Activated CD4-positive, alpha-beta T cell treated with anti-CD3 and anti-CD28 coated beads for 4 hours (primary cell): ENCODE measurements around the gene SYF2.
"Not testable (repeated sequence)": the region's sequence is repeated elsewhere in the genome, so short reads cannot be mapped to it uniquely, and the experiment has no call there.

Experiments
- DNase-seq, 2 donors: peaks; one replicate each; pipeline ENCODE4 v3.0.0-alpha.2; 2020

Gene SYF2

DNA sequence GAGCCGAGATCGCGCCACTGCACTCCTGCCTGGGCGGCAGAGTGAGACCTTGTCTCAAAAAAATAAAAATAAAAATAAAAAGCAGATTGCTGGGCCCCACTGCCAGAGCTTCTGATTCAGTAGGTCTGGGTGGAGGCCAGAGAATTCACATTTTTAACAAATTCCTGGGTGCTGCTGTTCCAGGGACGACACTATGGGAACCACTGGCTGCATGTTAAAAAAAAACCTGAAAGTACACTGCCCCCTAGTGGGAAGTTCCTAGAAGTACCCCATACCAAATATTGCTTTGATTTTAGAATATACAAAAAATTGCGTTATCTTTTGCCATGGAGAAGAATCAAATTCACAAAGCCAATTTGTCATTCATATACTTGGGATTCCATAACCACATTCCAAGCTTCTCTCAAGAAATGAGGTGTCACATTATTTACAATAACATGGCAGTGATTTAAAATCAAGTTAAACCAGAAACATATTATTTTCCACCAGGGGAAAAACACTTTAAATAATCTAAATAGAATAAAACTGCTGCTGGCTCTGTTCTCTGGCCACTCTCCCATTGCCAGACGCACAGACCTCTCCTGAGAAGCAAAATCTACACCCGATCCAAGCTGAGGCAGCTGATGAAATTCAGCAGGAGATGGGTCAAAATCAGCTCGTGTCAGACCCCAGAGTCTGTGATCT is 27.4 kb downstream of the SYF2 start:
- DNase-seq: peak in 1 of 2 donors; percentile 32

DNA sequence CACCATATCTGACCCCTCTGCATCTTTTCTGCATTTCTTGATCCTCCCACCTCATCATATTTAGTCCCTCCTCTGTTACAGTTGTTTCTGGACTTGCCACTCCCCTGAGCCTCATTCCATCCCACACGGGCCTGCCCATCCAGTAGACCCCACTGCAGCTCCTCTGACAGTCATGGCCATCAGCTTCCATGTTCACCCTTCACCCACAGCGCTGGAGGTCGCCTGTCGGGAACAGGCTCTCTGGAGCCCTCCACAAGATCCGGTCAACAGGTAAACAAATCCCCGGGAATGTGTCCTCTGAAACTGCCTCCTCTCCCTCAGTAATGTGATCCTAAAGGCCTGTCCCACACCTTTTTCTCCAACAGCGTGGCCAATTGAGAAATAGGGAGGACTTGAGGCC is 31.3 kb downstream of the SYF2 start:
- no peak for DNase-seq

DNA sequence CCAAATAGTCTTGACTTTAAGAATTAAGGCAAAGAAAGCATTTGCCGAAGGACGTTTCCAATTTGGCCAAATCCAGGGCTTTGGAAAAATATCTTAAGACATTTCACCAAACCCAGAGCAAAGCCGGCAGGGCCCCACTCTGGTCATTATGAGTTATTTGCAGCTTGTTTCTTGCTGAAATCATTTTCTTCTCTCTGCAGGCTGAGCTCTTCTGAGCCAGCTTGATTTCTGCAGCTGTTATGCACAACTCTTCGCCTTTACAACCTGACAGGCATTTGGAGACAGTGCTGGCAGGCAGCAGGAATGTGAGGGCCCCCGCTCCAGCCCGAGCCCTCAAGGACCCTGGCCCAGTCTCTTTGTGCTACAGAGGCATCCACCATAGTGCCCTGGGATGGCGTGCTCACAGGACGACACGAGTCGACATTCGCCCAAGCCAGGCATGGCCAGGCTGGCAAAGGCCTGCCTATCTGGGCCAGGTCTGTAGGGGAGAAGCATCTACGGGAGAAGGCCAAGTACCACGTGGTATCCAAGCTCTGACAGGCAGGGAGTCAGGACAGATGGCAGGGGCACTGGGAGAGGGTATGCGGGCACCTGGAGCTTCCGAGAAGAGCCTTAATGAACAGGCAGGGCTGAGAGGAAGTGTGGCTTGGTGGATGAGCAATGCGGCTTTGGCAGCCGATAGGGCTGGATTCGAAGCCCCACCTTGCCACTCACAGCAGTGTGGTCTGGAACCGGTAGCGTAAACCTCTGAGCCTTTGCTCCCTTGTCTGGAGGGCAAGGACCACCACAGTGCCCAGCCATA is 32.3 kb downstream of the SYF2 start:
- no peak for DNase-seq

DNA sequence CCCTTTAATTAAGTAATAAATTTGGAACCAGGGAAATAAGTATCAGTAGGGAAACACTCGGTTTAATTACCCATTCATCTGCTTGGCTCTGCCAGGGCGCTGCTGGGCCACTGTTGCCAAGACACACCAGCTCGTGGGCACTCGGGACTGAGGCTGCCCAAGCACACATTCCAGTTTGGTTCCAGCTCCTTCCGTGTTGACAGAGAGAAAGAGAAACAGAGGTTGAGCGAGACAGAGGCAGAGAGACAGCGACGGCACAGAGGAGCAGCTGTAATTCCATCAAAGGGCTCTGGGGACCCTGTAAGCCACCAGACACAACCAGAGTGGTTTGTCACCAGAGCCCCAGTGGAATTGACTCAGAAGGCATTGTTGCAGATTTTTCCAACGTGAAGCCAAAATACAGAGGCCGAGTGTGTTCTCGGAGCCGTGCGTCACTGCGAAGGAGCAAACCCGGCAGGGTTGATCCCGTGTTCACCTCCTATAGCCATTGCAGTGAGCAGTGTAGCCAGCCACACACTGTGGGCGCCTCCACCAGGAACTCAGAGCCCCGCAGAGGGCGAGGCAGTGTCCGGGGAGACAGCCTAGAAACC is 33.5 kb downstream of the SYF2 start:
- DNase-seq: no peak

DNA sequence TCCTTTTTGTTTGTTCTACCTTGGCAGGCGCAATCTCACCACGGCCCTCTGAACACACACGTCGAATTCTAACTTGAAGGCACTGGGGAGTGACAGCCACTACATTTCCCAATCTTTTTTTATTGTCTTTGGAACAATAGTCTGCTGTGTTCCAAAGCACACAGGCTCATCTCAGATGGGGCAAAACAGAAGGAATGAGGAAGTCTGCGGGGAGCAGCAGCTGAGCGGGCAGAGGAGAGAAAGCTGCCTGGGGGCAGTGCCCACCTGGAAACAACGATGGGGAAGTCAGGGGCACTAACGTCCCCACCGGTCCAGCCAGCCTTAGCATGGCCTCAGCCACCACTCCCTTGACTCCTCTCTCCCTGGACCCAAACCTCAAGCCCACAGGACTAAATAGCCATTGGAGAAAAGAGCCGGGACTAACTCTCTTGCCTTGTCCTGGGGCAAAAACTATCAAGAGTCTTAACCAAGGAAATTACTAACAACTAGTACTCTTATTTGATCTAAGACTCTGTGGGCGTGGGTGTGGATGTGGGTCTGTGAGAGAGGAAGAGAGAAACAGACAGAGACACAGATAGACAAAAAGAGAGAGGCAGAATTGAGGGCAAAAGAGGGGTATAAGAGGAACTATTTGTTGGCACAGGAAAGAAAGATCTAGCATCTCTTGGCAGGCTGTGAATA is 34.2 kb downstream of the SYF2 start:
- peak; percentile 14 to 22 for DNase-seq

DNA sequence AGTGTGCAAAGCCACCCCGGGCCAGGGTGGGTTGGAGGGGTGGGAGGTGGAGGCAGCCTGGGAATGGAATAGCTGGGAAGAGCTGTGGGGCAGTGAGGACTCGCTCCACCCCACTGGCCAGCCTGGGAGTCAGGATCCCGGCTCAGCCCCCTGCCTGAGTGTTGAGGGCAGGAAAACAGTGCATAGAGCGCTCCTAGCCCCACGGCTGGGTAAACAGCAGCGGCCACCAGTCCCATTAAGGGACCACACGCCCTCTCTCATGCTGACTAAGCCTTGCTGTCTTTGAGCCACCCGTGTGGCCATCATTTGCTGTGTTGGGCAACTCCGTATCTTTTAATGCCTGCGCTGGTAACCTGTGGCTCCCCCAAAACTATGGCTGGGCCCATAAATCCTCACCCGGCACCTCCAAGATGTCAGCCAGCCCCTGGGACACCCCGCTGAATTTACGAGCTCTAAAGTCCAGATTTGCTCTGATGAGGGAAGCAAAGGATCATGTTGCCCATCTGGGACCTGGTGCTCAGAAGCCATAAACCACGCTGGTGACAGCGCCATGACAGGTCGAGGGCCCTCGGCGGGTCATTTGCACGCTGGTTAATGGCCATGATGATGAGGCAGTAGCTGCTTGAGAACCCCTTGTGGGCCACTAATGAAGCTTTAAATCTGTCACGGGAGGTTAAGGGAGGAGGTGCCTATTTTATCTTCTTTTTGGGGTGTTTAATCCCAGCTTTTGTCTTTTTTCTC is 34.9 kb downstream of the SYF2 start:
- no peak for DNase-seq

DNA sequence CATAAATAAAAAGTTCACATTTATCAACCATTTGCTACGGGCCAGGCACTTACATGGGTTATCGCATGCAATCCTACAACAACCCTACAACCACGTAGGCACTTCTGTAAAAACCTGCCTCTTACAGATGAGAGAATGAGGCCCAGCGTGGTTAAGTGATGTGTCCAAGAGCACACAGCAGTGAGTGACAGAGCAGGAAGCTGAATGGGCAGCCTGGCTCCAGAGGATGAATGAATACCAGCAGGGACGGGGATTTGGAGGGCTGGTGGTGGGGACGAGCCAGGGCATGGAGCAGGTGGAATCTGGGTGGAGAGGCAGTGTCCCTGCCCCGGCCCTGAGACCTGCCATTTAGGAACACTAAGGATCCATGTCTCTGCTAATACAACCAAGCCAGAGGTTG is 35.5 kb downstream of the SYF2 start:
- no peak for DNase-seq

DNA sequence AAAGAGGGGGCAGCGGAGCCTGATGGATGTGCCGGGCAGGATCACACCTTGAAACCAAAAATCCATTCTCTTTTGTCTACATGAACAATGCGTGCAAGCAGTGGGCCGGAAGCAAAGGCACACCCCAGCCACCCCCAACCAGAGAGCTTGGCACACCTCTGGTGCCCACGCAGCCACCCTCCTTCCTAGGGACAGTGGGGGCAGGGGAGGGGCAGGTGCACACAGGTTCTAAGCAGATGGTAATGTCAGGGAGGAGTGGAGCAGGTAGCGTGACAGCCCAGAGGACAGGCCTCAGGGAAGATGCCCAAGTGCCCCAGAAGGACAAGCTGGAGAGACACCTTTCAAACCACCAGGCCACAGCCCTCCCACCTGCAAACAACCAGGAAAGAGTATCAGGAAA is 36.5 kb downstream of the SYF2 start:
- no peak for DNase-seq

DNA sequence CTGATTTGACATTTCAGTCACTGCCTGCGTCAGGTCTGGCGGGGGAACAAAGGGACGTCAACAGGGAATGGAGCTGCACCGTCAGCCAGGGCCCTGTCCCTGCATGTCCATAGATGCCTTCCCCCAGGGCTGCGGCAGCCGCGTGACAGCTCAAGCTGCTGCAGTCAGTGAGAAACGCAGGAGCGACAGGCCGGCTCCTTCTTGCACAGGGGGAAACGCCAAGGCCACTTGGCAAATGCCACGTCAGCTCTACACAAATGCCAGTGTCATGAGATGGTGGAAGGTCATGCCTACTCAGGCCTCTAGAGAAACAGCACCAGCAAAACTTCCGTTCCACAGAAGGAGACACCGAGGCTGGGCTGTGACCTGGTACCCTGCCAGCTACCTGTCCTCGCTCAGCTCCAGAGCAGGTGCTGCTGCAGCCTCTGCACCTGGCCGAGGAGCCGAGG is 37.7 kb downstream of the SYF2 start:
- DNase-seq: no peak

DNA sequence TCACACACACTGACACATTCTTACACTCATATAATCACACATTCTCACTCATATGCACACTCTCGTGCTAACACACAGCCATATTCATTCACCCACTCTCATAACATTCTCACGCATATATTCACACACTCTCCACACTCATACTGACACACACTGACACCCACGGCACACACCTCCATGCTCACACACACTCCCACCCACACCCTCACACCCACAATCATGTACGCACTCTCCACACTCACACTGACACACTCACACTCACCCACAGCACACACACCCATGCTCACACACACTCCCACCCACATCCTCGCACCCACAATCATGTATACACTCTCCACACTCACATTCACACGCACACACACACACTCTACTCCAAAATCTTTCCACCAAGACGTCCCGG is 38.2 kb downstream of the SYF2 start:
- no peak for DNase-seq

DNA sequence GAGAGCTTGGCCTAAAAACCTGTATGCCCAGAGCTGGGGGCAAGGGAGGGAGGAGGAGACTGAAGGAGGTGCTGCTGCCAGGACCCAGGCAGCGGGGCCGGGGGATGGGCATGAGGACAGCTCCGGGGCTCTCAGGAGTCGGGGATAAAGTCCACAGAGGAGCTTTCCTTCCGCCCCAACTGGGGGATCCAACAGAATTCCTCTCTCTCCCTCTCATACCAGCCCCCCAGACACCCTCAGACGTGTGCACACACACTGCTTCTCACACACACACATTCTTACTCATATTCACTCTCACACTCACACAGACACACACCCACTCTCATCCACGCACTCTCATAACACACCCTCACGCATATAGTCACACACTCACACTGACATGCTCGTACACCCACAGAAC is 39.1 kb downstream of the SYF2 start:
- no peak for DNase-seq

DNA sequence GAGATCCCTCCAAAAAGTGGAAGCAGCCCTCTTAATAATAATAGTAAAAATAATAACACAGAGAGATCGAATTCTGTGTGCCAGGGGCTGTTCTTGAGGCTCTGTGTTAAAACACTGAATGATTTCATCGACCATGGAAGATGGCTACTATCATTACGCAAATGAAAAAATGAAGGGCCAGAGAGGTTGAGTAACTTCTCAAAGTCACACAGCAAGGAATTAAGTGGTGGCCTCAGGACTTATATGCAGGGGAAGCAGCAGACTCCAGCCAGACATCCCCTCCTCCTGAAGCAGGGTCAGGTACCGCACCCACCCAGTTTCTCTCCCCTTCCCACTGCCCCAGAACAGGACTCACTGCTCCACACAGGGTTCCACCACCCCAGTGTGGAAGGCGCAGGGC is 40.1 kb downstream of the SYF2 start:
- DNase-seq: no peak

DNA sequence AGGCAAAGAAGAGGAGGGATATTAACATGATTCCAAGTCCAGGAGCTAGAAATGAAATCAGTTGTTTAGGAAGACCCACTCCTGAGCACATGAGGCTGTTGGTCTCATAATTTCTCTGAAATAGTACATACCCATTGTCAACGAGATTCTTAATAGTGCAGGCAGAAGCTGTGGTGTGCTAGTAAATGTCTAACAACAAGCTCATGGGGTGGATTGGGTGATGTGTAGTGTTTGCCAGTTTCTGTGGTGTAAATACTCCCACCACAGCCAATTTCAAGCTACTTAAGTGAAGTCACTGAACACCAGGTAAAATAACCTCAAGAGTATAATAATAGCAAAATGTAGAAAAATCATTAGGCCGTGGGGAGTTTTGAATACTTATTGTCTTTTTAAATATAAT is 42.0 kb downstream of the SYF2 start:
- no peak for DNase-seq

DNA sequence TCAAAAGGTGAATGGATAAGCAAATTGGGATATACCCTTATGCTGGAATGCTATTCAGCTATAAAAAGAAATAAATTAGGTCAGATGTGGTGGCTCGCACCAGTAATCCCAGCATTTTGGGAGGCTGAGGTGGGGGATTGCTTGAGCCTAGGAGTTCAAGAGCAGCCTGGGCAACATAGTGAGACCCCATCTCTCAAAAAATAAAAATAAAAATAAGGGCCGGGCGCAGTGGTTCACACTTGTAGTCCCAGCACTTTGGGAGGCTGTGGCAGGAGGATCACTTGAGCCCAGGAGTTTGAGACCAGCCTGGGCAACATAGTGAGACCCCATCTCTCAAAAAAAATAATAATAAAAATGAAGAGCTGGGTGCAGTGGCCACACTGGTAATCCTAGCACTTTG is 44.4 kb downstream of the SYF2 start:
- not testable (repeated sequence) for DNase-seq

DNA sequence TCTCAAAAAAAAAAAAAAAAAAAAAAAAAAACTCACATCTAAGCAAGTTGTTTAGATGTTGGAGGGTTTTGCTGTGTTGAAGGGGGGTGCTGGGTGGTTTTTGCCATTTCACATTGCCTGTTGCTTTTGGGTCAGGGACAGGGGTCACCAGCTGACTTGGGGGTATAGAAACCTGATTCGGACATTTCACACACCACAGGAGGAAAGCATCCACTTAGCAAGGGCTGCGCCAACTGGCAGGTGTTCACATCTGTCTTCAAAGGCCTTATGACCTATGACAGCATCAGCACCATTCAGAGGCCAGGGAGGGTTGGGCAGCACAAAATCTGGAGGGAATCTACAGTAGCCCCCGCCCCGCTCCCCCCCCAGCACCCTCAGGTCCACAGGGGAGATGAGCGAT is 45.2 kb downstream of the SYF2 start:
- no peak for DNase-seq

DNA sequence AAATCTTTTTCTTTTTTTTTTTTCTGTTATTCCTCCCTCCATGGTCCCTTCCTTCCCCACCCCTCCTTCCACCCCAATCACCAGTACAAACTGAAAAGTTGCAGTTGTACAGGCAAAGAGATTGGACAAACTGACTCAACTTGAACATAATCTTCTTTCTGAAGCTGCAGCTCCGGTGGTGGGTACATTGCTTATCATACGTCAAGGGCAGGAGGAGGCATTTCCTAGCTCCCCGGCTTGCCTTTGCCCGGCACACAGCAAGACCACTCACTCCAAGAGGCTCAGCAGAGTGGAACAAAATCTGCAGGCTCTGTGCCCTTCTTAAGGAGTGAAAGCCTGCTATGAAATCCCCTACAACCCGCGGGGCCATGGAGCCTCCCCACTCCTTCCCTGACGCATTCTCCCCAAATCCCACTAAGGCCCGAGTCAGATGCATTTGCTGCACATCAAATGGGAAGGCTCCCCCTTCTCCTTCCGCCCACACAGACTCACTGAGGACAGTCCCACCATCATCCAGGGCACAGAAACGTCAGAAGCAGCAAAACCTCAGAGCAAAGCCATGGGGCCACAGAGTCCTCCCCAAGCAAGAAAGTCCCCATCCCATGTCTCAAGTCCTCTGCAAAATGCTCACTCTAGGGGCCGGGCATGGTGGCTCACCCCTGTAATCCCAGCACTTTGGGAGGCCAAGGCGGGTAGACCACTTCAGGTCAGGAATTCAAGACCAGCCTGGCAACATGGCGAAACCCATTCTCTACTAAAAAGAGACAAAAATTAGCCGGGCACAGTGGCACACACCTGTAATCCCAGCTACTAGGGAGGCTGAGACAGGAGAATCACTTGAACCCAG is 45.9 kb downstream of the SYF2 start:
- no peak for DNase-seq

DNA sequence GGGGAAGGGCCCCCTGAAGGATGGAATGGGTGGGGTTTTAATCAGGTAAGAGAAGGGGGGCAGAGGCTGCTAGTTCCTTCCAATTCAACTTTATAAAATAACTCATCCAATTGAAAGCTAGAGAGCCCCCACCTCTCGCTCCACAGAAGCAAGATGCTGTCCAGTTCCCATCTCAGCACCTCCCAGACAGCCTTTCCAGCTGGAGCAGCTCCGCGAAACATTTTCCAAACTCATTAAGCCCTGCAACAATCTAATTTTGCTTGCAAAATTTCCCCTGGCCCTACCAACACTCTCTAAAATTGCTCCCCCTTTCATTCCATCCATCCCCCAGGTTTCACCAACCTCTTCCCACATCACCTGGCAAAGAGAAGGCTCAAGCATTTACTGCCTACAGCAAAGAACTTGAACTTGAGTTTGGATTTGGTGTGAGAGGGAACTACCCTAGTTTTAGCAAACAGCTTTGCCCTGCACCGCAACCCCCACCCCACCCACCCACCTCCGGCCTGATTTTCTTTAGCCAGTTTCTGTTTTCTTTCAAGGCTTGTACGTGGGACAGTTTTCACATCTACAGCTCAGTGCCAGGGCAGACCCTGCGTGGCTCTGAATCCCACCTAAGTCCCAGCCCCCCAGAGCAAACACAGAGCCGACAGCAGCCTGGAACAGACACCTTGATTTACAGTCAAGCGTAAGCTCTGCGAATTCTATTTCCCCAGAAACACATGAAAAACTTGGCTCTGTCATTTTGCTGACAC is 46.7 kb downstream of the SYF2 start:
- no peak for DNase-seq

DNA sequence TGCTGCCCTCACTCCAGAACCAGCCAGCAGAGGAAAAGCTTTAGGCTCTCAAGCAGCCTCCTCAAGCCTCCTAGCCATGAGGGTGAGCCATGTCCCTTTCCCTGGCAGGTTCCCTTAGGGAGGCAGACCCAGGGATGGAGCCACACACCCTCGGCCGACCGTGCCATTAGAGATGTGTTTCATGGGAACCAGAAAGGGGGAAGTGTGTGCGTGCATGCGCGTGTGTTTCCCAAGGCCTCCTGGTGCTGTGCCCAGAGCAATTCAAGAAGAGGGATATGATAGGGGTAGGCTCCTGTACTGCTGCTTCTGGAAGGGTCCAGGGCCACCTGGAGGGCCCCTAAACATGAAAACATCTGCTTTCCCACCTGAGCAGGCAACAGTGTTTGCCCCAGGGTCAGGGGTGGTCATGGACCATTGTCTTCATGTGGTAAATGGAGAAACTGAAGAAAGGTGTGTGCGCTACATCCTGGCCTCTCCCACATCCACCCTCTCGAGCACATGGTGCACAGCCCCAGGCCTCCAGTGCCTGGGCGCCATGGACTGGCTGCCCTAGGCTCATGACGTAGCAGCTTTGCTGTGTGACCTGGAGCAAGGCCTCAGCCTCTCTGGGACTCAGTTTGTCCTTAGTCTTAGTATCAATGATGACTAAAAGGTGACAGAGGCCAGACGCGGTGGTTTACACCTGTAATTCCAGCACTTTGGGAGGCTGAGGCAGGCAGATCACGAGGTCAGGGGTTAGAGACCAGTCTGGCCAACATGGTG is 48.1 kb downstream of the SYF2 start:
- no peak for DNase-seq

DNA sequence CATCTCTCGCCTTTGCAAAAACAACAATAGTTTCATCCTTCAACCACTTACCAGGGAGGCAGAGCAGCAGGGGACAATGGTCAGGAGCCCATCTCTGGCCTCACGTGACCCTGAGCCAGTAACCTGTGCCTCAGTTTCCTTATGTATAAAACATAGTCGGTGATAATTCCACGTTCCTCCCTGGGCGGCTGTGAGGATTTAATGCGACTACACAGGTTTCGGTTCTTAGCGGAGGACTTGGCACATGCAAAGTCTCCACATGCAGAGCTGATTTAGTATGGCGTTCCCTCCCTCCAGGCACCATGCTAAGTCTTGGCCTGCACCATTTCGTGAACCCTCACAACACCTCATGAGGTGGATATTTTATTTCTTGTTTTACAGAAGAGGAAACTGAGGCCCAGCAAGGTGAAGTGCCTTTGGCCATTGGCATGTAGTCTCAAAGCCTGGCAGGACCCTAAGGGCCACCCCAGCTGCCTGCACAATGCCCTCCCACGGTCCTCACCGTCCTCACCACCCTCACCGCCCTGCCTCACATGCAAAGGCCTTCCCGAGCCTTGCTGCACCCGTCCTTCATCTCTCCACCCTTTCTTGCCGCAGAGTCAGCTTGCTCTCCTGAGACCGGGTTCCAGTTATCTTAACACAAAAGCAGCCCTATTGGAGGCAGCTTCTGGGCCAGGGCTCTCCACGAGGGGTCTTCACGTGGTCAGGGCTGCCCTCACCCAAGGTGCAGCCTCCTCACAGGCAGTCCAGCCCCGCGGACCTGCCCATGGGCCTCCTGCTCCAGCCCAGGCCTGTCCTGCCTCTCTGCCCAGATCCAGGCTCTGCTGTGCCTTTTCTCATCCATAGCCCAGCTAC is 48.9 kb downstream of the SYF2 start:
- DNase-seq: no peak
